D721Med (cell line): ENCODE data around the gene SKI.

Experiments used
- DNase-seq: peaks from one replicate; pipeline ENCODE4 v3.0.0; 2011; ENCODE audit warnings: low spot score; ENCODE audit not compliant: insufficient read length
- FAIRE-seq: peaks from 2 replicates; lab custom pipeline; 2011; peaks lifted over from hg19 to GRCh38; lab: Jason Lieb, UNC
- TF ChIP-seq, protein P1 (sequence below): IDR thresholded peaks from 2 replicates; pipeline ENCODE4 v1.5.1; 2012; ENCODE audit warnings: mild to moderate bottlenecking, control low read depth; ENCODE audit not compliant: insufficient read depth; ENCODE audit errors: missing control alignments

SKI gene

DNA sequence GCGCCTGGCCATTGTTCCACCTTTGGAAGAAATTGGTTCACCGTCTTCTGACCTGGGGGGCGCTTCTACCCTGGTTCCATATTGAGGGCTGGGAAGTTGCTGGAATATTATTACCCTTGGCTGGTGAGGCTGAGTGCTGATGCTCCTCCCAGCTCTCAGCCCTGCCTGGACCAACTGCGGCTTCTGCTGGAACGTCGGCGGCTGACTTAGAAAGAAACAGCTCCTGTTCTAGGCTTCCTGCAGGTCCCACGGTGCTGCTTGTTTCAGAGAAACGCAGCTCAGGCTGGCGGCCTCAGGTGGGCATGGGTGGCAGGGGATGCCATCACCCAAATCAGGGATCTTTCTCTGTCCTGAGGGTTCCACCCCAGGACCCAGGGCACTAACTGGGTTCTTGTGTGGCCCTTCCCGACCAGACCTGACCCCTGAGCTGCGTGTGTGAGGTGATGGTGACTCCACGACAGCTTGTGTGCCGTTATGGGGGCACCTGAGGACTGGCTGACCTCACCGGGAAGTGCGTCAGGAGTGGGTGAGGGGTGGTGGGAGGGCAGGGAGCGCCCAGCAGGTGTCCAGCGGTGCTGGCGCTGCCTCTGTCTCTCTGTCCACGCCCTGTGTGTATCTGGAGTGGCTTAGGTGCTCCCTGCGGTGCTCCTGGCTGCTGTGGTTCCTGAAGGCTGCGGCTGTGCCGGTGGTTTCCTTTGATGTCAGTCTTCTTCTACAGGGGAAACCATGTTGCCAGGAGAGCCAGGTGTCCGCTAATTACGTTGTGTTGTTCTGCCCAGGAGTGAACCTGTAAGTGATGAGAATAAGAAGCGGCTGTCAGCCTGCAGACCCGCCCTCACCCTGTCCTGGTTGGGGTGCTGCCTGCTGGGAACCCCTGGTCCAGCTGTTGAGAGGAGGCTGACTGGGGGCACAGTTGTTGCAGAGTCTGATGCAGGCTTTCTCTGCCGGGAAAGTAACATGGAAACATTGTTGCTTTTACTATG is 8.9 kb downstream of the SKI start:
- FAIRE-seq (no peak), DNase-seq (no peak)
- TF ChIP-seq, protein P1, sequence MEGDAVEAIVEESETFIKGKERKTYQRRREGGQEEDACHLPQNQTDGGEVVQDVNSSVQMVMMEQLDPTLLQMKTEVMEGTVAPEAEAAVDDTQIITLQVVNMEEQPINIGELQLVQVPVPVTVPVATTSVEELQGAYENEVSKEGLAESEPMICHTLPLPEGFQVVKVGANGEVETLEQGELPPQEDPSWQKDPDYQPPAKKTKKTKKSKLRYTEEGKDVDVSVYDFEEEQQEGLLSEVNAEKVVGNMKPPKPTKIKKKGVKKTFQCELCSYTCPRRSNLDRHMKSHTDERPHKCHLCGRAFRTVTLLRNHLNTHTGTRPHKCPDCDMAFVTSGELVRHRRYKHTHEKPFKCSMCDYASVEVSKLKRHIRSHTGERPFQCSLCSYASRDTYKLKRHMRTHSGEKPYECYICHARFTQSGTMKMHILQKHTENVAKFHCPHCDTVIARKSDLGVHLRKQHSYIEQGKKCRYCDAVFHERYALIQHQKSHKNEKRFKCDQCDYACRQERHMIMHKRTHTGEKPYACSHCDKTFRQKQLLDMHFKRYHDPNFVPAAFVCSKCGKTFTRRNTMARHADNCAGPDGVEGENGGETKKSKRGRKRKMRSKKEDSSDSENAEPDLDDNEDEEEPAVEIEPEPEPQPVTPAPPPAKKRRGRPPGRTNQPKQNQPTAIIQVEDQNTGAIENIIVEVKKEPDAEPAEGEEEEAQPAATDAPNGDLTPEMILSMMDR: no peak

DNA sequence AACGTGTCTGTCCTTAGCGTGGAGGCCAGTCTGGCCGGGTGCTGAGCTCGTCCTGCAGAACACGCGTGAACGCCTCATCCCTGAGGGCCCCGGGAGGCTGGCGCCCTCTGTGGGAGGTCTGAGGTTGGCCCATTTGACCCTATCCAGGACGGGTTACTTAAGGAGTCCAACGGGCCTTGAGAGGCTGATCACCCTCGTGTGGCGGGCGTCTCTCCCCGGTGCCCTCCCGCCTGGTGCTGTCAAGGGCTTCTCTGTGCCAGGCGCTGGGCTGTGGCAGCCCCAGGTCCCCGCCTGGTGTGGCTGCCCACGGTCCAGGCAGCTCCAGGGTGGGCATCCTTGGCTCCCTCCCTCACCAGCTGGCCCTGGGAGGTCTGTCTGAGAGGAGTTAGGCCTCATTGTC is 9.7 kb downstream of the SKI start:
- TF ChIP-seq, protein P1: peak; percentile 4
- DNase-seq (no peak), FAIRE-seq (no peak)

DNA sequence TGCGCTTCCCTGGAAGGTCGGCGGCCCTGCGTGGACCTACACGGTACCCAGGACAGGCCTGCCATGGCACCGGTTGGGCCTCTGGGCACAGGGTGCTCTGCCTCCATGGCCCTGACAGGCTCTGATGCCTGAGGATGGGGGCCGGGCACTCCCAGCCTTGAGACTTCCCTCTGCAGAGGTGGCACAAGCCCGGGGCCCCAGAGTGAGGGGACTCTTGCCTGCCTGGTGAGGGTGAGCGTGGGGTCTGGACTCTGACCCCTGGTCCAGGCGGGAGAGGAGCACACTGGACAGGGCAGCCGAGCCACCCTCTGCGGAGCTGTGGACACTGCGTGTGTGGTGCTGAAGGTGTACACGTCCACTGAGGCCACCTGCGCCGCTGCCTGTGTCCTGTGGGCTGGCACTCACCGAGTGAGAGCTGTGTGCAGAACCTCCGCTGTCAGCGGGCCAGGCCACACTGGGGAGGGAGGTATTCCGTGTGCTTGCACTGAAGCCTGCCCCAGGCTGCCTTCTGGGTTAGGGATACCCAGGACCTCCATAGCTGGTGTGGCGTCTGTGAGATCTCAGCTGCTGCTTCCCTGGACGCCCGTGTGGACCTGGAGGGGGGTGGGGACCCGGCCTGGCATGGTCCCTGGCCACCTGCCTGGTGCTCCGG is 10.4 kb downstream of the SKI start:
- TF ChIP-seq, protein P1: no peak
- FAIRE-seq: no peak
- DNase-seq: no peak

DNA sequence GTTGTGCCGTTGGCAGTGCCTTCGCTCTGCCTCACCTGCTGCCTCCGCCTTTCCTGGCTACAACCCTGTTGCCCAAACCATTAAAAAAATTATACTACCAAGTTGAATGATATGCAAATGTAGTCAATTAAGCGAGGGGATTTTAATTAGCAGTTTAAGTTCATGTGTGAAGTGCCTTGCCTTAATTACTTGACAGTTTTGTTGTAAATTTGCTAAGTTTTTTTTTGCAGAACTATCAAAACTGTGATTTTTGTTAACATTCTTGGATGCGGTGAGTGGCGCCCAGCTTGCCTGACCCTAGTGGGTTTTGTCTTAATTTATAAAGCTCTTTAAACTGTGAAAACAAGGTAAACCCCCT is 10.9 kb downstream of the SKI start:
- FAIRE-seq (no peak), DNase-seq (no peak)
- TF ChIP-seq, protein P1: no peak

DNA sequence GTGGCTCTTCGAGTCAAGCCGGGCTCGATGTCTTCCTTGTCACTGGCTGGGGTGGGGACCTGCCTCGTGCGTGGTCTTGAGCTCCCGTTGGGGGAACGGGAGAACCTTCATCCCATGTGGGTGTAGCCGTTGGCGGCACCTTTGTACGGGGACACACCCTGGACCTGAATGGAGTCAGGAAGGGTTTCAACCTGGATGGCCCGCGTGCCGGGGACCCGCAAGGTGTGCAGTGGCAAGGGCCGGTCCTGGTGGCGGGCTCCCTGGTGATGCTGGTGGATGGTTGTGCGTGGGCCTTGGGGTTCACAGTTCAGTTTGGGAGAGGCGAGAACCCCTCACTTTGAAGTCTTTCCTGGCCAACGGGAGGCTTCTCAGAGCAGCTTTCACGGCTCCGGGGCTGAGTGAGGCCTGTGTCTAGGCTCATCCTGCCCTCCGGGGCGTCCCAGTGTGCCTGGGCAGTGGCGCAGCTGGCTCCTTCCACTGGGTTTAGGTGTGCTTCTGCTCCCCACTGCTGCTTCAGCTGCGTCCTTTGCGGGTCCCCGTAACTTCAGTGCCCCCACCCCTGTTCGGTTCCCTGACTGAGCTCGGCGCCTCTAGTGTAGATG is 11.4 kb downstream of the SKI start:
- FAIRE-seq (no peak), DNase-seq (no peak)
- TF ChIP-seq, protein P1: no peak

DNA sequence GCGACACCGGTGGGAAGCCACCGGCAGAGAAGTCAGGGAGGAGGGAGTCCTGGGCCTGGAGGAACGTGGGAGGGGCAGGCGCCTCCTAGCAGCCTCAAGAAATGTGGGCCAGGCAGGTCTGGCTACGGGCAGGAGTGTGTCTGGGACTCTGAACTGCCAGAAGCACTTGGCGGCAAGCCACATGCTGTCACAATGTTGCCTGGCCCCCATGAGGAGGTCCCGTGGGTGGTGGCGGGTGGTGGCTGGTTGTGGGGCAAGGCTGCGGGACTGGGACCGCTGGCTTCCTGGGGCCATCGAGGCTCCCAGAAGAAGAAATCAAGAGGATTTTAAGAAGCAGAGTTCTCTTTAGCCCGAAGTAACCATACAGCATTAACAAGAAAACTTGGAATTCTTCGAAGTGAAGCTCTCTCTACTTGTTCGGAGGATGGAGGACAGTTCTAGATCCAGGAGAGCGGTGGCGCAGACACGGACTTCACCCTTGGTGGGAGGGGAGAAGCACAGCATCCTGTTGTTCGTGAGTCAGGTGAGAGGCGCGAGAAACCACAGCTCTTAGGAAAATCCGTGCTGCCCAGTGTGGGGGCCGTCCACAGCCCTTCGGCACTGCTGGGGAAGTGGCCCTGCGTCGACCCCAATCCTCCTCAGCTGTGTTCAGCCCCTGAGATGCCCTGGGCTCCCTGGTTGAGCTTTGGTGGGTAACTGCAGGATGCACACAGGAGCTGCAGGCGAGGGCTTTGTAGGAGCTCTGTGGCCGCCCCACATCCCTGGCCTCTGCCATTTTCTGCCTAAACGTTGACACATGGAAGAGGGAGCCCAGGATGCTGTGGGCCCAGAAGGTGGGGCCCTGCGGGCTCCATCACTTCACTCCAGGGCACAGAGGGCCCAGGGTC is 12.4 kb downstream of the SKI start:
- TF ChIP-seq, protein P1: no peak
- no peak for DNase-seq
- FAIRE-seq: no peak
